Gastroesophageal sphincter (tissue), 4 donors: ENCODE results near the gene TCF7L2. TPM values are rescaled to one million over a fixed set of nuclear protein-coding genes. Genes with fewer than 3 reads are reported as not detected.

Experiments used
- ATAC-seq: fragments of 150-250 bp; one replicate; pipeline ENCODE4 v1.9.1; 2016; ENCODE audit warnings: mild to moderate bottlenecking, moderate library complexity
- H3K27ac ChIP-seq, 4 donors: fragments of 200-600 bp; sonication (generic) in 3 of 4; 1 replicate in 3 of 4; 2 replicates in 1 of 4; pipeline ENCODE4 v1.5.1; 2016 to 2019
- H3K27me3 ChIP-seq: fragments of 200-600 bp; sonication (generic); one replicate; pipeline ENCODE4 v1.5.1; 2019
- H3K36me3 ChIP-seq, 2 donors: fragments of 200-600 bp; sonication (generic); one replicate each; pipeline ENCODE4 v1.5.1; 2019; ENCODE audit warnings: control low read depth in 1 of 2
- H3K4me1 ChIP-seq, 3 donors: fragments of 200-600 bp; sonication (generic); 1 replicate in 2 of 3; 2 replicates in 1 of 3; pipeline ENCODE4 v1.5.1; 2016 to 2019; ENCODE audit warnings: control low read depth in 2 of 3
- H3K4me3 ChIP-seq, 2 donors: fragments of 200-600 bp; sonication (generic); one replicate each; pipeline ENCODE4 v1.5.1; 2019; ENCODE audit warnings: mild to moderate bottlenecking in 1 of 2, moderate library complexity in 1 of 2
- H3K9me3 ChIP-seq, 3 donors: fragments of 200-600 bp; sonication (generic); one replicate each; pipeline ENCODE4 v1.5.1; 2017 to 2019; ENCODE audit warnings: control low read depth in 2 of 3
- EP300 ChIP-seq: sonication (generic); formaldehyde crosslinking; IDR thresholded peaks from one replicate; pipeline ENCODE4 v1.6.1; 2017; ENCODE audit warnings: antibody characterized with exemption, mild to moderate bottlenecking
- POLR2A ChIP-seq, 2 donors: fragments of 450-650 bp; IDR thresholded peaks; one replicate each; pipeline ENCODE4 v1.6.1; 2017; ENCODE audit warnings: antibody characterized with exemption in 2 of 2, mild to moderate bottlenecking in 2 of 2, moderate library complexity in 1 of 2
- POLR2AphosphoS5 ChIP-seq: sonication (generic); formaldehyde crosslinking; IDR thresholded peaks from one replicate; pipeline ENCODE4 v1.6.1; 2017; ENCODE audit warnings: antibody characterized with exemption
- WGBS, 2 donors: methylation state at CpG; one replicate each; pipeline ENCODE4 v1.1.5; 2018; ENCODE audit warnings: low coverage in 1 of 2; 5-methylcytosine and 5-hydroxymethylcytosine counted together
- total RNA-seq, 4 donors: library from RNA; depleted of rRNA; stranded (reverse); fragments of >200 nt; gene quantifications; one replicate each; pipeline ENCODE4 v1.1.0, GENCODE V29; 2016
- TF ChIP-seq, protein P1 (sequence below), 4 experiments: fragments of 200-600 bp in 2 of 4; fragments of 450-650 bp in 2 of 4; sonication (generic) in 1 of 4; IDR thresholded peaks; one replicate each; pipeline ENCODE4 v1.5.1; 2017 to 2019; ENCODE audit warnings: antibody characterized with exemption in 4 of 4, mild to moderate bottlenecking in 2 of 4, moderate library complexity in 2 of 4

The TCF7L2 gene
- total RNA-seq, 4 donors from 2014 or later: 12.6 to 22.4 (median 20.2) TPM

DNA sequence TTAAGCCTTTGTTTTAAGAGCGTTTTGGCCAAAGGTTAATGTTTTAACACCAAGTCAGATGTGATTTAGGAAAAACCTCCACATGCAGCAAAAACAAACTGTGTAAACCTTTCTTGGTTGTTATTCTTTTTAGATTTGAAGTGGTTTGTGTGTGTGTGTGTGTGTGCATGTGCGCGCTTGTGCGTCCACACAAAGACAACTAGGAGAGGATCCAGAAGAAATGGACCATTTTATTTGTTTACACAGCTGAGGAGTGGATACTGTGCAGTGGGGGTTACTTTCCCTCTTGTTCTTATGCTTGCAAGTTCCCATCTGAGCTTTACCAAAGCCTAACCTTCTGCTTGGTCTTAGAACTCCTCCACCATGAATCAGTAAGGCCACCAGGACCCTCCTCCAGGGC, 20.0 kb downstream of the TCF7L2 start:
- Histone ChIP-seq H3K9me3 (no peaks in the 10 kb centered on the region), H3K27ac (no peak overlapping the region), H3K4me1 (peaks cover 0 to 42% (median 7%) of the 10 kb centered on the region in 3 donors), H3K36me3 (peaks cover 0 to 35% of the 10 kb centered on the region in 2 donors), H3K4me3 (no peak overlapping the region), H3K27me3 (no peaks in the 10 kb centered on the region)
- ATAC-seq: no peak
- WGBS, 2 donors: 79 to 96% methylated on average over 3 to 4 of the region's 4 CpGs
- TF ChIP-seq, protein P1, sequence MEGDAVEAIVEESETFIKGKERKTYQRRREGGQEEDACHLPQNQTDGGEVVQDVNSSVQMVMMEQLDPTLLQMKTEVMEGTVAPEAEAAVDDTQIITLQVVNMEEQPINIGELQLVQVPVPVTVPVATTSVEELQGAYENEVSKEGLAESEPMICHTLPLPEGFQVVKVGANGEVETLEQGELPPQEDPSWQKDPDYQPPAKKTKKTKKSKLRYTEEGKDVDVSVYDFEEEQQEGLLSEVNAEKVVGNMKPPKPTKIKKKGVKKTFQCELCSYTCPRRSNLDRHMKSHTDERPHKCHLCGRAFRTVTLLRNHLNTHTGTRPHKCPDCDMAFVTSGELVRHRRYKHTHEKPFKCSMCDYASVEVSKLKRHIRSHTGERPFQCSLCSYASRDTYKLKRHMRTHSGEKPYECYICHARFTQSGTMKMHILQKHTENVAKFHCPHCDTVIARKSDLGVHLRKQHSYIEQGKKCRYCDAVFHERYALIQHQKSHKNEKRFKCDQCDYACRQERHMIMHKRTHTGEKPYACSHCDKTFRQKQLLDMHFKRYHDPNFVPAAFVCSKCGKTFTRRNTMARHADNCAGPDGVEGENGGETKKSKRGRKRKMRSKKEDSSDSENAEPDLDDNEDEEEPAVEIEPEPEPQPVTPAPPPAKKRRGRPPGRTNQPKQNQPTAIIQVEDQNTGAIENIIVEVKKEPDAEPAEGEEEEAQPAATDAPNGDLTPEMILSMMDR (IDR thresholded peaks at IDR 0.05): no peak
- TF ChIP-seq EP300 (no peak), POLR2A (IDR thresholded peaks at IDR 0.05) (no peak), POLR2AphosphoS5 (no peak)

DNA sequence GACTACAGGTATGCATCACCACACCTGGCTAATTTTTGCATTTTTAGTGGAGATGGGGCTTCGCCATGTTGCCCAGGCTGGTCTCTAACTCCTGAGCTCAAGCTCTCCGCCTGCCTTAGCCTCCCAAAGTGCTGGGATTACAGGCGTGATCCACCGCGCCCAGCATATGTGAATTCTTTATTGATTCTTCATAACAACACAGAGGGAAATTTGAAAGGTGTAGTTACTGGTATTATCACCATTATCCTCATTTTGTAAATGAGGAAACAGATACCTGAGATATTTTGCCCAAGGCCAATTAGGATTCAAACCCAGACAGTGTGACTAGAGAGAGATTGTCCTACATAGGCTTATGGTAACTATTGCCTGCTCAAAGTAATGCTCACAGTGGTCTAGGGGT, 22.6 kb downstream of the TCF7L2 start:
- H3K27ac ChIP-seq: no peak overlapping the region

GRCh38 chr10:112973046-112973445, 23.0 kb downstream of the TCF7L2 start:
- TF ChIP-seq POLR2A (IDR thresholded peaks at IDR 0.05): no peak
- ATAC-seq: no peak
- Histone ChIP-seq H3K27me3 (no peaks in the 10 kb centered on the region), H3K9me3 (no peaks in the 10 kb centered on the region), H3K36me3 (peaks cover 0 to 32% of the 10 kb centered on the region in 2 donors), H3K4me1 (peaks cover 0 to 36% (median 0%) of the 10 kb centered on the region in 3 donors), H3K4me3 (no peak overlapping the region), H3K27ac (no peak overlapping the region)
- WGBS, 2 donors: 51 to 56% methylated on average over 1 to 5 of the region's 5 CpGs

More for the DNA sequence above, 22.6 kb downstream of the TCF7L2 start:
- Histone ChIP-seq H3K9me3 (no peaks in the 10 kb centered on the region), H3K4me3 (no peak overlapping the region), H3K4me1 (peaks cover 0 to 33% (median 0%) of the 10 kb centered on the region in 3 donors), H3K27me3 (no peaks in the 10 kb centered on the region), H3K36me3 (peaks cover 0 to 37% of the 10 kb centered on the region in 2 donors)
- ATAC-seq: no peak
- 100% methylated on average over 1 of the region's 5 CpGs for WGBS, 2 donors
- TF ChIP-seq EP300: no peak
- no peak for TF ChIP-seq POLR2AphosphoS5
- TF ChIP-seq, protein P1 (IDR thresholded peaks at IDR 0.05): no peak
- no peak for TF ChIP-seq POLR2A (IDR thresholded peaks at IDR 0.05)

GRCh38 chr10:112973805-112974204, 23.8 kb downstream of the TCF7L2 start:
- Histone ChIP-seq H3K27me3 (no peaks in the 10 kb centered on the region), H3K27ac (no peak overlapping the region), H3K36me3 (peaks cover 0 to 26% of the 10 kb centered on the region in 2 donors), H3K9me3 (no peaks in the 10 kb centered on the region), H3K4me3 (no peak overlapping the region), H3K4me1 (peaks cover 0 to 36% (median 0%) of the 10 kb centered on the region in 3 donors)
- TF ChIP-seq POLR2A (IDR thresholded peaks at IDR 0.05) (no peak), EP300 (no peak), POLR2AphosphoS5 (no peak)
- TF ChIP-seq, protein P1 (IDR thresholded peaks at IDR 0.05): no peak
- ATAC-seq: no peak
- 94 to 97% methylated on average over 3 to 5 of the region's 5 CpGs for WGBS, 2 donors

- H3K9me3 ChIP-seq: no peaks in the 10 kb centered on the region
- ATAC-seq: no peak
- H3K36me3 ChIP-seq: peaks cover 0 to 18% of the 10 kb centered on the region in 2 donors
- no peak overlapping the region for H3K27ac ChIP-seq
- 77 to 88% methylated on average over 11 to 12 of the region's 12 CpGs for WGBS, 2 donors
- no peak for TF ChIP-seq EP300
- TF ChIP-seq, protein P1 (IDR thresholded peaks at IDR 0.05): no peak
- TF ChIP-seq POLR2AphosphoS5: no peak
- H3K27me3 ChIP-seq: no peaks in the 10 kb centered on the region
- H3K4me3 ChIP-seq: no peak overlapping the region
- peaks cover 0 to 23% (median 0%) of the 10 kb centered on the region in 3 donors for H3K4me1 ChIP-seq
Measured at GRCh38 chr10:112977426-112977898, 27.4 kb downstream of the TCF7L2 start.
